ENCODE results near the gene ZBED5. TPM values are rescaled to one million over a fixed set of nuclear protein-coding genes. Genes with fewer than 3 reads are reported as not detected.

The ZBED5 gene
- total and polyA plus RNA-seq, 2 experiments from 2014 or later = 30.5 to 46.2 TPM

DNA sequence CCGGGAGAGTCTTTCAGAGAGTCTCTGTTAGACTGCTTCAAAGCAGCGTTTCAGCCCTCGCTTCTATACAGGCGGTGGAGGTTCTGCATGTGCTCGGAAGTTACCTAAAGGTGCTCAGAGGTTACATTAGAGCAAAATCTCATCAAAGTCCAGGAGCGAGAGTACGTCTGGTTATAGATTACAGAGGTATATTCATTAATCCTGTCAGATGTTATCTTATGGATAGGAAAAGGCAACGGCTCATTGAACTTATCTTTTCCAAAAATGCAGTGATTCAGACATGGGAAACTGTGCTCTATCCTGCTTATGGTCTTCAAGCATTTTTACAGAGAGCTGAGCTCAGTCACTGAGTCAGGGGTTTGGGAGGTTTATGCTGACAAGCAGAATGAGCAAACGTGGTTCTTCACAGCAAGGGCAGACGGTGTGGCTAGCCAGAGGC lies 9.1 kb upstream of the ZBED5 start:
- DNase-seq (ENCODE audit: low spot score) = peak; percentile 54
- Histone ChIP-seq H3K4me2 (peak overlapping the region; percentile 56), H3K36me3 (replicated peaks; ENCODE audit: insufficient read depth, low read depth) (no peaks in the 10 kb centered on the region), H3K4me1 (ENCODE audit: insufficient read depth) (peaks cover 6% of the 10 kb centered on the region), H3K79me2 (no peaks in the 10 kb centered on the region), H2AFZ (no peak overlapping the region), H4K20me1 (ENCODE audit: insufficient read depth, poor library complexity, severe bottlenecking) (no peaks in the 10 kb centered on the region), H3K9me2 (replicated peaks; ENCODE audit: insufficient read depth) (no peaks in the 10 kb centered on the region), H3K4me3 (no peak overlapping the region), H3K27me3 (no peaks in the 10 kb centered on the region), H3K27ac (peak overlapping the region; percentile 13), H3K9me3 (ENCODE audit: low read depth) (no peaks in the 10 kb centered on the region)
- 57% methylated on average over 10 of the region's 10 CpGs for WGBS (ENCODE audit: low lambda C conversion rate, missing lambda C conversion rate)
- TF ChIP-seq, protein P1, sequence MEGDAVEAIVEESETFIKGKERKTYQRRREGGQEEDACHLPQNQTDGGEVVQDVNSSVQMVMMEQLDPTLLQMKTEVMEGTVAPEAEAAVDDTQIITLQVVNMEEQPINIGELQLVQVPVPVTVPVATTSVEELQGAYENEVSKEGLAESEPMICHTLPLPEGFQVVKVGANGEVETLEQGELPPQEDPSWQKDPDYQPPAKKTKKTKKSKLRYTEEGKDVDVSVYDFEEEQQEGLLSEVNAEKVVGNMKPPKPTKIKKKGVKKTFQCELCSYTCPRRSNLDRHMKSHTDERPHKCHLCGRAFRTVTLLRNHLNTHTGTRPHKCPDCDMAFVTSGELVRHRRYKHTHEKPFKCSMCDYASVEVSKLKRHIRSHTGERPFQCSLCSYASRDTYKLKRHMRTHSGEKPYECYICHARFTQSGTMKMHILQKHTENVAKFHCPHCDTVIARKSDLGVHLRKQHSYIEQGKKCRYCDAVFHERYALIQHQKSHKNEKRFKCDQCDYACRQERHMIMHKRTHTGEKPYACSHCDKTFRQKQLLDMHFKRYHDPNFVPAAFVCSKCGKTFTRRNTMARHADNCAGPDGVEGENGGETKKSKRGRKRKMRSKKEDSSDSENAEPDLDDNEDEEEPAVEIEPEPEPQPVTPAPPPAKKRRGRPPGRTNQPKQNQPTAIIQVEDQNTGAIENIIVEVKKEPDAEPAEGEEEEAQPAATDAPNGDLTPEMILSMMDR (IDR thresholded peaks at IDR 0.05; ENCODE audit: poor library complexity) = no peak
- TF ChIP-seq EZH2 (IDR thresholded peaks at IDR 0.05; ENCODE audit: borderline replicate concordance) (no peak), EZH2phosphoT487 (IDR thresholded peaks at IDR 0.05; ENCODE audit: low read depth, severe bottlenecking, unreplicated experiment) (no peak)

DNA sequence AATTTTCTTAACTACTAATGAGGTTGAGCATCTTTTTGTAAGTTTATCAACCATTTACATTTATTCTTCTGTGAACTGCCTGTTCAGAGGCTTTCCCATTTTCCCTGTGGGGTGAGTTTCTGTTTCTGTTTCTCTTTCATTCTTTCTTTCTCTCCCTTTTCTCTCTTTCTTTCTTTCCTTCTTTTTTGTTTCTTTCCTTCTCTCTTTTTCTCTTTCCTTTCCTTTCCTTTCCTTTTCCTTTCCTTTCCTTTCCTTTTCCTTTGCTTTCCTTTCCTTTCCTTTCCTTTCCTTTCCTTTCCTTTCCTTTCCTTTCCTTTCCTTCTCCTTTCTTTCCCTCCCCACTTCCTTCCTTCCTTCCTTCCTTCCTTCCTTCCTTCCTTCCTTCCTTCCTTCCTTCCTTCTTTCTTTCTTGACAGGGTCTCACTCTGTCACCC lies 8.0 kb upstream of the ZBED5 start:
- H3K9me3 ChIP-seq (ENCODE audit: low read depth) = no peaks in the 10 kb centered on the region
- no peaks in the 10 kb centered on the region for H4K20me1 ChIP-seq (ENCODE audit: insufficient read depth, poor library complexity, severe bottlenecking)
- no peaks in the 10 kb centered on the region for H3K36me3 ChIP-seq (replicated peaks; ENCODE audit: insufficient read depth, low read depth)
- DNase-seq (ENCODE audit: low spot score) = no peak
- H2AFZ ChIP-seq = no peak overlapping the region
- no peaks in the 10 kb centered on the region for H3K27me3 ChIP-seq
- H3K9me2 ChIP-seq (replicated peaks; ENCODE audit: insufficient read depth) = no peaks in the 10 kb centered on the region
- peaks cover 11% of the 10 kb centered on the region for H3K79me2 ChIP-seq
- H3K27ac ChIP-seq = no peak overlapping the region
- no peak for TF ChIP-seq EZH2 (IDR thresholded peaks at IDR 0.05; ENCODE audit: borderline replicate concordance)
- TF ChIP-seq, protein P1 (IDR thresholded peaks at IDR 0.05; ENCODE audit: poor library complexity) = no peak
- TF ChIP-seq EZH2phosphoT487 (IDR thresholded peaks at IDR 0.05; ENCODE audit: low read depth, severe bottlenecking, unreplicated experiment) = no peak
- no peak overlapping the region for H3K4me3 ChIP-seq
- peaks cover 6% of the 10 kb centered on the region for H3K4me1 ChIP-seq (ENCODE audit: insufficient read depth)
- no peak overlapping the region for H3K4me2 ChIP-seq

DNA sequence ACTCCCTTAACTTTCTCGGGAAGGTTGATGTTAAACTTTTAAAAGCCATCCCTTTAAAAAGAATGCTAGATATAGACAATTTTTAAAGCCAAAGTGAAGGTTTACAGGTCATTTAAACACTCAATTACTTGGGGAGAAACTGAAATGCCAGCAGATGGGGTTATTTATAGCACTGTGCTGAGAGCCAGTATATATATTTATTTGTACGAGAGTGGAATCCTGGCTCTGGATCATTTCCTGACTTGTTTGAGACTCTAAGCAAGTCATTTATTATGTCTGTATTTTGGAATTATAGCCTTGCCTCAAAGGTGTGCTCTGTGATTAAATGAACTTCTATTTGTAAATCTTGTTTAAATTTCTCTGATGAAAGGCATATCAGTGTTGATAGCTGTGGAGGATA lies 6.8 kb upstream of the ZBED5 start:
- Histone ChIP-seq H3K4me2 (peak overlapping the region; percentile 27), H3K4me1 (ENCODE audit: insufficient read depth) (peaks cover 8% of the 10 kb centered on the region), H3K27ac (peak overlapping the region; percentile 39), H2AFZ (no peak overlapping the region), H3K9me3 (ENCODE audit: low read depth) (no peaks in the 10 kb centered on the region), H3K4me3 (no peak overlapping the region), H3K9me2 (replicated peaks; ENCODE audit: insufficient read depth) (no peaks in the 10 kb centered on the region), H3K36me3 (replicated peaks; ENCODE audit: insufficient read depth, low read depth) (no peaks in the 10 kb centered on the region), H3K27me3 (no peaks in the 10 kb centered on the region), H3K79me2 (peaks cover 22% of the 10 kb centered on the region), H4K20me1 (ENCODE audit: insufficient read depth, poor library complexity, severe bottlenecking) (no peaks in the 10 kb centered on the region)
- DNase-seq (ENCODE audit: low spot score) = peak; percentile 13
- TF ChIP-seq EZH2phosphoT487 (IDR thresholded peaks at IDR 0.05; ENCODE audit: low read depth, severe bottlenecking, unreplicated experiment) (no peak), EZH2 (IDR thresholded peaks at IDR 0.05; ENCODE audit: borderline replicate concordance) (no peak)
- TF ChIP-seq, protein P1 (IDR thresholded peaks at IDR 0.05; ENCODE audit: poor library complexity) = no peak
- WGBS (ENCODE audit: low lambda C conversion rate, missing lambda C conversion rate) = 43% methylated on average over 2 of the region's 2 CpGs

DNA sequence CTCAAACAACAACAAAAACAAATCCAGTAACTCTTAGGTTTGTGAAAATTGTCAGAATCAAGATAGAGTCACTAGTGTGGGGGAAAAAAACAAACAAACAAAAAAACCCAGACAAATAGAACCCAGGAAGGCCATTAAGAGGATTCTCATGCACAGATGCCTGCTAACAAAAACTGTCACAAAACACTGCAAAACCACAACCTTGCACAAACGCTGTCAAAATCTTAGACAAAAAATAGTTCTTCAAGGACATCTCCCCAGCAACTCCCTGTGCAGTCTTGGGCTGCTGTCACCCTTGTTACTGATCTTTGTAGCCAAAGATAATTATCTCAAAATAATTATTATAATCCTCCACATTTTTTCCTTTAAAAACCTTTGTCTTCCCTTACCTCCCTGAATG lies 4.6 kb upstream of the ZBED5 start:
- Histone ChIP-seq H3K4me3 (no peak overlapping the region), H3K4me2 (no peak overlapping the region), H3K4me1 (ENCODE audit: insufficient read depth) (peaks cover 16% of the 10 kb centered on the region), H3K36me3 (replicated peaks; ENCODE audit: insufficient read depth, low read depth) (no peaks in the 10 kb centered on the region), H2AFZ (no peak overlapping the region), H3K9me2 (replicated peaks; ENCODE audit: insufficient read depth) (no peaks in the 10 kb centered on the region), H3K27me3 (no peaks in the 10 kb centered on the region), H3K27ac (no peak overlapping the region), H3K79me2 (peaks cover 26% of the 10 kb centered on the region), H4K20me1 (ENCODE audit: insufficient read depth, poor library complexity, severe bottlenecking) (no peaks in the 10 kb centered on the region), H3K9me3 (ENCODE audit: low read depth) (no peaks in the 10 kb centered on the region)
- TF ChIP-seq EZH2phosphoT487 (IDR thresholded peaks at IDR 0.05; ENCODE audit: low read depth, severe bottlenecking, unreplicated experiment) (no peak), EZH2 (IDR thresholded peaks at IDR 0.05; ENCODE audit: borderline replicate concordance) (no peak)
- TF ChIP-seq, protein P1 (IDR thresholded peaks at IDR 0.05; ENCODE audit: poor library complexity) = no peak
- DNase-seq (ENCODE audit: low spot score) = no peak
- 71% methylated on average over 1 of the region's 1 CpG for WGBS (ENCODE audit: low lambda C conversion rate, missing lambda C conversion rate)

Data from hepatocyte (in vitro differentiated cells).